HG03521 (cell line): ENCODE data around the gene RHOXF1.
"Not testable (repeated sequence)": the region's sequence is repeated elsewhere in the genome, so short reads cannot be mapped to it uniquely, and the experiment has no call there.

Experiments
- ATAC-seq: cut with Tn5 transposase; IDR thresholded peaks from one replicate; pipeline ENCODE4 v1.9.1; 2021; ENCODE audit warnings: mild to moderate bottlenecking, moderate library complexity; ENCODE audit not compliant: unreplicated experiment

RHOXF1 gene

DNA sequence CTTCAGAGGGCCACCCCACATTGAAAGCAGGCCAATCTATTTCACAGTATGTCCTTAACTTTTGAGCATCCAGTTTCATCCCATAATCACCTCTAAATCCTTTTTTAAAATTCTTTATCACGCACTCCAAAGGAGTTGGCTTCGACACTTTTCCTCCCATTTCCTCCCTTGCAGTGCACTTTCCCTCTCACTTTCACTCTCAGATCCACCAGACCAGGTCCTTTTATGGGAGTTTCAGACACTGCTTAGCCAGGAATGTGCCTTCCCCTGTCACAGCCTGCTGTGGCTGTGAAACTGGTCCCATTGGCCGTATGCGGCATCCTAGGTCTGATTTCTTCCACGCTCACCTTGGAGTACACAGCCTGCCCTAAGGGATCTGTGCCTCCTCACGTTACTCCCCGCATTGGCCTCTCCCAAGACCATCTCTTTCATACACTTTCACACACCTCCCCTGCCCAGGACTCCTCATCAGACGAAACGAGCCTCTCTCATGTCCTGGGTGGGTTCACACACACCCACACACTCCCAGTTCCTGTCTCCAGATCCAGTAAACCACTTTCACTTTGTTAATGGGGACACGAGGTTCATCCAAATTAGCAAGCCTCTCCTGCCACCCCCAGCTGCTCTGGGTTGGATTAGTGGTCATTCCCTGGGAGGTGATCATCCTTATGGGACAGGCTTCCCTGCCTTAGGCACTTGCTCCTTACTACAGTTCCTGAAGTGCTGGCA, 28.3 kb downstream of the RHOXF1 start:
- ATAC-seq, result no peak

DNA sequence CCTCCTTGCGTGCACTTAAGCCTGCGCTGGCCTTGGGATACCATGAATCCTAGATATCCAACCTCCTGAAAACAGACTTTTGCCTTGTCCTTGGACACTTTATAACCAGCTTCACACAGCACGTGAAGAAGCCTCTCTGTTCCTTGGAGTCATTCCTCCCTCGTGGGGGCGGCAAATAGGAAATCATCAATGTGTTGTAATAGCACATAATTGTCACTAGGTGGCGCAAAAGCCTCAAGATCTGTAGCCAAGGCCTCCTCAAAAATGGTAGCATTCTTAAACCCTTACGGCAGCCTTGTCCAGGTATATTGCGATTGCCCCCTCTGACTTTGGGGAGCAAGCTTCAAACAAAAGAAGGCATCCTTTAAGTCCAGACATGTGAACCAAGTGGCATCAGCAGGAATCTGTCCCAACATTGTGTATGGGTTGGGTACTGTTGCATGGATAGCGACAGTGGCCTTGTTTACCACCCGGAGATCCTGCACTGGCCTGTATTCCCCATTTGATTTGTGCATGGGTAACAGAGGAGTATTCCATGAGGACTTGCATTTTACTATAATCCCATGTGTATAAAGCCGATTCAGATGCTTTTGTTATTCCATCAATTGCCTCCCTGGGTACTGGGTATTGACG, 30.0 kb downstream of the RHOXF1 start:
- not testable (repeated sequence) for ATAC-seq

DNA sequence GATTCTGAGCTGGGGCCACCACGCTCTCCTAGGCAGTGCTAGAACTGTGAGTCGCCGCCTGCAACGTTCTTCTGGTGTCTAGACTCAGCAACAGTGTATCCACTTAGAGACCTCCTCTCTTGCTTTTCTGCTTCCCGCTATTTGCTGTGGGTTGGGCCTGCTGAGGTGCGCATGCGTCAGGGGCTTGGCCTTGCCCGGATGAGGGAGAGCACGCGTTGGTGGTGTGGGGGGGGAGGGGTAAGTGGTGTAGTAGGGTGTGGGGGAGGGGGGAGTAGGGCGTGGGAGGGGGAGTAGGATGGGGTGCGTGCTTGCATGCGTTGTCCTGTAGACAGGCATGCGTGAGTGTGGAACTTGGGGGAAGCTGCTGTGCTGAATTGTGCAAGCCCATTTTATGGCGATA, 38.1 kb downstream of the RHOXF1 start, which contains the start of gene RHOXF2B:
Gene RHOXF2B (minus strand): TSS at position 101 of the 400 bp plus-strand sequence. CDS start 138 bp downstream, outside the sequence.
- not testable (repeated sequence) for ATAC-seq

DNA sequence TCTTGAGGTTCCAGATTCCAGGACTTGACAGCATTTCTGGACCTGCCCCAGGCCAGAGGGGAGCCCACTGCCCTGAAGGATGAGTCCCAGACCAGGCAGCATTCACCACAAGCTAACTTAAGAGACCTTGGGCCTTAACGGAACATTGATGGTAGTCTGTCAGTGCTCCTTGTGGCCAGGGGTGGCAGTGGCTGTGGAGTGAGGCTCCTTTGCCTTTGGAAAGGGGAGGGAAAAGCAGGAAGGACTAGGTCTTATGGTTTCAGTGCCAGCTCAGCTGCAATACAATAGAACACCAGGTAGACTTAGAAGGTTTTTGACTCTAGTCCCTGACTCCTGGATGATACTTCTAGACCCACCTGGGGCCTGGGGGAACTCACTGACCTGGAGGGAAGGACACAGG, 49.5 kb downstream of the RHOXF1 start:
- not testable (repeated sequence) for ATAC-seq
